Gastroesophageal sphincter (tissue), 3 donors: Measurements from ENCODE around the gene UMAD1.

Experiments used
- EP300 ChIP-seq: sonication (generic); formaldehyde crosslinking; IDR thresholded peaks from one replicate; pipeline ENCODE4 v1.6.1; 2017; ENCODE audit warnings: antibody characterized with exemption, mild to moderate bottlenecking
- POLR2A ChIP-seq, 2 donors: fragments of 450-650 bp; IDR thresholded peaks; one replicate each; pipeline ENCODE4 v1.6.1; 2017; ENCODE audit warnings: antibody characterized with exemption in 2 of 2, mild to moderate bottlenecking in 2 of 2, moderate library complexity in 1 of 2
- POLR2AphosphoS5 ChIP-seq: sonication (generic); formaldehyde crosslinking; IDR thresholded peaks from one replicate; pipeline ENCODE4 v1.6.1; 2017; ENCODE audit warnings: antibody characterized with exemption
- TF ChIP-seq, protein P1 (sequence below), 4 experiments: fragments of 200-600 bp in 2 of 4; fragments of 450-650 bp in 2 of 4; sonication (generic) in 1 of 4; IDR thresholded peaks; one replicate each; pipeline ENCODE4 v1.5.1; 2017 to 2019; ENCODE audit warnings: antibody characterized with exemption in 4 of 4, mild to moderate bottlenecking in 2 of 4, moderate library complexity in 2 of 4

DNA sequence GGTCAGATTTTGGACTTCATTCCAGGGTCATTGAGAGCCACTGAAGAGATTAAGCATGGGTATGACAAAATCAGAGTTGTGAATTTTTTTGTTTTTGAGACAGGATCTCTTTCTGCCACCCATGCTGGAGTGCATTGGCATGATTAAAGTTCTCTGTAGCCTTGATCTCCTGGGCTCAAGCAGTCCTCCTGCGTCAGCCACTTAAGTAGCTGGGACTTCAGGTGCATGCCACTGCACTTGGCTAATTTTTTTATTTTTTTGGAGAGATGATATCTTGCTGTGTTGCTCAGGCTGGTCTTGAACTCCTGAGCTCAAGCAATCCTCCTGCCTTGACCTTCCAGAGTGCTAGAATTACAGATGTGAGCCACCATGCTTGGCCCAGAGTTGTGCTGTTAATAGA lies 275.5 kb downstream of the UMAD1 start:
- TF ChIP-seq POLR2A (IDR thresholded peaks at IDR 0.05) (no peak), EP300 (no peak), POLR2AphosphoS5 (no peak)
- TF ChIP-seq, protein P1, sequence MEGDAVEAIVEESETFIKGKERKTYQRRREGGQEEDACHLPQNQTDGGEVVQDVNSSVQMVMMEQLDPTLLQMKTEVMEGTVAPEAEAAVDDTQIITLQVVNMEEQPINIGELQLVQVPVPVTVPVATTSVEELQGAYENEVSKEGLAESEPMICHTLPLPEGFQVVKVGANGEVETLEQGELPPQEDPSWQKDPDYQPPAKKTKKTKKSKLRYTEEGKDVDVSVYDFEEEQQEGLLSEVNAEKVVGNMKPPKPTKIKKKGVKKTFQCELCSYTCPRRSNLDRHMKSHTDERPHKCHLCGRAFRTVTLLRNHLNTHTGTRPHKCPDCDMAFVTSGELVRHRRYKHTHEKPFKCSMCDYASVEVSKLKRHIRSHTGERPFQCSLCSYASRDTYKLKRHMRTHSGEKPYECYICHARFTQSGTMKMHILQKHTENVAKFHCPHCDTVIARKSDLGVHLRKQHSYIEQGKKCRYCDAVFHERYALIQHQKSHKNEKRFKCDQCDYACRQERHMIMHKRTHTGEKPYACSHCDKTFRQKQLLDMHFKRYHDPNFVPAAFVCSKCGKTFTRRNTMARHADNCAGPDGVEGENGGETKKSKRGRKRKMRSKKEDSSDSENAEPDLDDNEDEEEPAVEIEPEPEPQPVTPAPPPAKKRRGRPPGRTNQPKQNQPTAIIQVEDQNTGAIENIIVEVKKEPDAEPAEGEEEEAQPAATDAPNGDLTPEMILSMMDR (IDR thresholded peaks at IDR 0.05), result no peak
